ENCODE results near the gene FGGY. TPM values are rescaled to one million over a fixed set of nuclear protein-coding genes. Genes with fewer than 3 reads are reported as not detected.

The FGGY gene
- total and polyA plus RNA-seq, 2 donors (not counting 3 experiments of a cell fraction or from before 2014, with no cell fraction given) = 5.6 to 6.4 TPM

- Histone ChIP-seq H3K27ac (ENCODE audit: insufficient read depth, low read depth, low read length) (no peak overlapping the region), H3K9ac (replicated peaks; ENCODE audit: extremely low read depth, insufficient read depth, low read length) (no peak overlapping the region), H3K4me1 (ENCODE audit: control insufficient read depth, extremely low read depth, insufficient read depth, low read length) (no peaks in the 10 kb centered on the region), H3K27me3 (ENCODE audit: control insufficient read depth in 2 of 2, insufficient read depth in 2 of 2, low read length in 2 of 2) (no peaks in the 10 kb centered on the region), H3K36me3 (ENCODE audit: control insufficient read depth in 2 of 2, extremely low read depth in 1 of 2, insufficient read depth in 2 of 2, low read length in 2 of 2) (no peaks in the 10 kb centered on the region), H3K9me1 (replicated peaks; ENCODE audit: control insufficient read depth, extremely low read depth, insufficient read depth, low read length) (no peaks in the 10 kb centered on the region), H2AFZ (ENCODE audit: low read depth, low read length) (no peak overlapping the region), H4K20me1 (replicated peaks; ENCODE audit: control insufficient read depth, extremely low read depth, insufficient read depth, low read length) (no peaks in the 10 kb centered on the region), H3K9me3 (replicated peaks; ENCODE audit: control insufficient read depth, insufficient read depth, low read length) (no peaks in the 10 kb centered on the region), H3K4me2 (ENCODE audit: insufficient read depth, low read length) (no peak overlapping the region), H3K79me2 (ENCODE audit: control insufficient read depth, insufficient read depth, low read length) (no peaks in the 10 kb centered on the region), H3K4me3 (replicated peaks in 1 of 3; ENCODE audit: insufficient read depth in 1 of 3, low read depth in 1 of 3, low read length in 3 of 3) (no peak overlapping the region)
- POLR2A ChIA-PET = no interaction called here
- FAIRE-seq (no peak), DNase-seq (ENCODE audit: low read depth, low spot score) (no peak)
- CTCF ChIA-PET = no interaction called here
- TF ChIP-seq MYC (IDR thresholded peaks at IDR 0.05; ENCODE audit: low read depth, low read length) = no peak
- TF ChIP-seq GATA2 (IDR thresholded peaks at IDR 0.05; ENCODE audit: insufficient read depth, insufficient read length, low read depth, low read length) = no peak
- TF ChIP-seq JUN (IDR thresholded peaks at IDR 0.05; ENCODE audit: borderline replicate concordance, insufficient read depth, insufficient read length, low read depth) = no peak
- no peak for TF ChIP-seq MAX (IDR thresholded peaks at IDR 0.05; ENCODE audit: insufficient read depth, insufficient read length)
- TF ChIP-seq POLR2AphosphoS5 (IDR thresholded peaks at IDR 0.05; ENCODE audit: insufficient read depth, low read depth, low read length) = no peak
- no peak for TF ChIP-seq EZH2 (IDR thresholded peaks at IDR 0.05; ENCODE audit: borderline replicate concordance, low read depth, low read length, severe bottlenecking)
- TF ChIP-seq FOS (IDR thresholded peaks at IDR 0.05; ENCODE audit: borderline replicate concordance, insufficient read depth, low read length) = no peak
- TF ChIP-seq CTCF (IDR thresholded peaks at IDR 0.05; ENCODE audit: extremely low read depth in 1 of 2, insufficient read depth in 1 of 2, low read depth in 1 of 2, low read length in 2 of 2) = no peak
- TF ChIP-seq POLR2A (IDR thresholded peaks at IDR 0.05; ENCODE audit: low read depth, low read length) = no peak
- no TSS peak for BruUV-seq (replicated peaks)
- dilution Hi-C loops (cut with MboI; ENCODE audit: extremely low pct_ligation_motif_present, low sequenced_read_pairs) = no loop called here
- intact Hi-C loops (cut with micrococcal nuclease) = no loop called here
These were observed 244.3 kb downstream of the FGGY start for GRCh38 chr1:59541161-59541560.

All from endothelial cell of umbilical vein (primary cell).